ENCODE data around the gene ZNF205.

Gene ZNF205

DNA sequence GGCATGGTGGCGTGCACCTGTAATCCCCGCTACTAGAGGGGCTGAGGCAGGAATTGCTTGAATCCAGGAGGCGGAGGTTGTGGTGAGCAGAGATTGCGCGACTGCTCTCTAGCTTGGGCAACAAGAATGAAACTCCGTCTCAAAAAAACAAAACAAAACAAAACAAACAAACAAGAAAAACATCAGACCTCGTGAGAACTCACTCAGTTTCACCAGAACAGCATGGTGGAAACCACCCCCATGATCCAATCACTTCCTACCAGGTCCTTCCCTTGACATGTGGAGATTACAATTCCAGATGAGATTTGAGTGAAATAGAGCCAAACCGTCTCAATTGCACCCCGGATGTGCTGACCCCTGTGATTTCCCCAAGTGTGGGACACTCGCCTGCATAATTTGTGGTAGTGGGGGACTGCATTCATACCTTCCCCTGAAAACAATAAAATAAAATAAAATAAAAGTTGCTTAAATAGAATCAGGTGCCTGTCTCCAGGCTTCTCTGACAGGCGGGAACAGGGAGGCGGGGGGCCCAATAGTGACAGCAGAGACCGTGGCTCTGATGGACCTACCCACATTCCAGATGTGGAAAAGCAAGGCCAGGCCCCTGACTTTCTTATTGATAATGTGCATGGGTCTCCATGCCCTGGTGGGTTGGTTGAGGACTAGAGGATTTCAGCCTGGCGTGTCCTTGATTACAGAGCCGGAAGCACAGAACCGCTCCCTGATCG, 26.4 kb upstream of the ZNF205 start:
- DNase-seq = no peak

DNA sequence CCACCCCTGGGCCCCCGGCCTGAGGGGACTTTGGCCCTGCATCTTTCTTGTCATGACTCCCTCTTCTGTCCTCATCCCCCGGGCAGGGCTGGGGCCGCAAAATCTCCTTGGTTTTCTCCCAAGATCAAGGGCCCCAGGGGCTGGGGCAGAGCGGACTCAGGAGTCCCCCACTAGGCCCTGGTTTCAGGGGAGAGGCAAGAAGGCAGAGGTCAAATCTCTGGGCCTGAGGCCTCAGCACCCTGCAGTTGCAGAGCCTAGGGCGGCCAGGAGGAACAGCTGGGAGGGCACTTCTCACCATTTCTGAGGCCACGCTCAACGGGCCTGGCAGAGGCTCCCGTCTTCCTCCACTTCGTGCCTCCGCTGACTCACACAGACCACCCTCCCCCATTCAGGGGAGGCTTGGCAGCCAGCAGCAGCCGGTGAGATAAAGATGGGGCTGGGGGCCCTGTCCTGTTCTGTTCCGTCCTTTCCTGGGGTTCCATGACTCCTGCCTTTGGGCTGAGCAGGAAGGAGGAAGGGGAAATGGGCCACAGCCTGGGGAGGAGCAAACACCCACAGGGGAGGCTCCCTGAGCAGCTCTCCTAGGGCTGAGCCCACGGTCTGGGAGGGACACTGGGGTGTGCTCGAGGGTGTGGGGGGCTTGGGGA, 25.7 kb upstream of the ZNF205 start:
- no peak for DNase-seq

DNA sequence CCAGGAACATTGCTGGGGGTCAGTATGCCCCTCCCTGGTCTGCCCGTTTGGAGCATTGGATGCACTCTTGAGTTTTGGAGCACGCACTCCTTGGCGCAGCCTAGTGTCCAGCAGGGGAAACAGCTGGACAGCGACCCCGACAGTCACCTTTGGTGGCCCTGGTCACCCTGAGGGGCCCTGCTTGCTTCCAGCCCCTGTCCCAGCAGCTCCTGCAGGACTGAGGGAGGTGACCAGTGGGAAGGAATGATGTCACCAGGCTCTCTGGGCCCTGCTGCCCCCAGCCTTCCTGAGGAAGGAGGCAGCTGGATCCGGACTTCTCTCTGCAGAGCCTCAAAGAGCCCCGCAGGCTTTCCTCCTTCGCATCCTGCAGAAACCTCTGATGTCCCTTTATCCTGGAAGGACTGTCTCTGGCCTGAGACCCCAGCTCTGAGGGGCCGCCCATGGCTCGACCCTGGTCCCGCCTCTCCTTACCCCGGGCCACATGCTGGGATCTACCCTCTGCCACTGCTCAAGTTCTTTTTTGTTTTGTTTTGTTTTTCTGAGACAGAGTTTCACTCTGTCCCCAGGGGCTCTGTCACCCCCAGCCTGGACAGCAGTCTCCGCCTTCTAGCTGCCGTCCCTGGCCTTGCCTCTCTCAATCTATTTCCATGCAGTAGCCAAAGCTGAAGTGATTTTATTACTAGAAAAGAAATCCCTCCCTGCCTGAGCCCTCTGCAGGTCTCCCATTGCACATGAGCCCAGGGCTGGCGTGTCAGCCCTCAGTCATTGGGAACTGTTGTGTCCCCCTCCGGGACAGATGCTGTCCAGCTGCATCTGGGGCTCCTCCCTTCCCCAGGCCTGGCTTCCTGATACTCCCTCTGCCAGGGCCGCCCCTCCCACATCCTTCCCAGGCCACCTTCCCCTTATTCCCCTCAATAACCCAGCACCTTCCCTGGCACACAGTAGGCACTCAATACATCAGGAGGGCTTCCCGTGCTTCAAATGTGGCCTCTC, 24.8 kb upstream of the ZNF205 start:
- no peak for DNase-seq

DNA sequence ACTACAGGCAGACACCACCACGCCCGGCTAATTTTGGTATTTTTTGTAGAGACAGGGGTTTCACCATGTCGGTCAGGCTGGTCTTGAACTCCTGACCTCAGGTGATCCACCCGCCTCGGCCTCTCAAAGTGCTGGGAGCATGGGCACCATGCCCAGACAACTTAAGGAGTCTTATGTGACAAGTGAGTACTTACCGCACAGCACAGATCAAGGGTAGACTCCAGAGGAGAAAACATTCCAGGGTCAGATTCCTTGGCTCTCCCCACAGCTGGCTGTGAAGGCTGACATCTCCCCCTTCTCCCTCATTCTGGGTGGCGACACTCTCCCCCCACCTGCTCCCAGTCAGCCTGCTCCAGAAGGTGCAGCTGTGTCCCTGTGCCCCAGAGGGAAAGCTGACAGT, 23.9 kb upstream of the ZNF205 start:
- DNase-seq = no peak

DNA sequence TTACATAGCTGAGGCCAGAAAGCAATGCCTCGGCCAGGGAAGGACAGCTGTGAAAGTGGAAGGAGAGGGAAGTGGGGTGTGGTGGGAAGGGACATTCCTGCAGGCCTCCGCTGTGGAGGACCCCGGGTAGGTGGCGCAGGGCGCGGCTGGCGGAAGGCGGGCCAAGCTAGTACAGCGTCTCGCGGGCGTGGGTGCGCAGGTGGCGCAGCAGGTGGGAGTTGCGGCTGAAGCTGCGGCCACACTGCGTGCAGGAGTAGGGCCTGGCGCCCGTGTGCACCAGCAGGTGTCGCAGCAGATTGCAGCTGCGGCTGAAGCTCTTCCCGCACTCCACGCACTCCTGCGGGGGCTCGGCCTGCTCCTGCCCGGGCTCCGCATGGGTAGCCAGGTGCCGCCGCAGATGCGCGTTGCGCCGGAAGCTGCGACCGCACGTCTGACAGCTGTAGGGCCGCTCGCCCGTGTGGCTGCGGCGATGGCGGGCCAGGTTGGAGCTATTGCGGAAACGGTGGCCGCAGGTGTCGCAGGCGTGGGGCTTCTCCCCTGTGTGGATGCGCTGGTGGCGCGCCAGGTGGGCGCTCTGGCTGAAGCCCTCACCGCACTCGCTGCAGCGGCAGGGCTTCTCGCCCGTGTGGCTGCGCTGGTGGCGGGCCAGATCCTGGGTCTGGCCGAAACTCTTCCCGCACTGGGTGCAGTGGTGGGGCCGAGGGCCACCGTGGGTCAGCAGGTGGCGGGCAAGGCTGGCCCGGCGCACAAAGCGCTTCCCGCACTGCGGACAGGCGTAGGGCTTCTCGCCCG, 23.3 kb upstream of the ZNF205 start:
- DNase-seq = no peak

DNA sequence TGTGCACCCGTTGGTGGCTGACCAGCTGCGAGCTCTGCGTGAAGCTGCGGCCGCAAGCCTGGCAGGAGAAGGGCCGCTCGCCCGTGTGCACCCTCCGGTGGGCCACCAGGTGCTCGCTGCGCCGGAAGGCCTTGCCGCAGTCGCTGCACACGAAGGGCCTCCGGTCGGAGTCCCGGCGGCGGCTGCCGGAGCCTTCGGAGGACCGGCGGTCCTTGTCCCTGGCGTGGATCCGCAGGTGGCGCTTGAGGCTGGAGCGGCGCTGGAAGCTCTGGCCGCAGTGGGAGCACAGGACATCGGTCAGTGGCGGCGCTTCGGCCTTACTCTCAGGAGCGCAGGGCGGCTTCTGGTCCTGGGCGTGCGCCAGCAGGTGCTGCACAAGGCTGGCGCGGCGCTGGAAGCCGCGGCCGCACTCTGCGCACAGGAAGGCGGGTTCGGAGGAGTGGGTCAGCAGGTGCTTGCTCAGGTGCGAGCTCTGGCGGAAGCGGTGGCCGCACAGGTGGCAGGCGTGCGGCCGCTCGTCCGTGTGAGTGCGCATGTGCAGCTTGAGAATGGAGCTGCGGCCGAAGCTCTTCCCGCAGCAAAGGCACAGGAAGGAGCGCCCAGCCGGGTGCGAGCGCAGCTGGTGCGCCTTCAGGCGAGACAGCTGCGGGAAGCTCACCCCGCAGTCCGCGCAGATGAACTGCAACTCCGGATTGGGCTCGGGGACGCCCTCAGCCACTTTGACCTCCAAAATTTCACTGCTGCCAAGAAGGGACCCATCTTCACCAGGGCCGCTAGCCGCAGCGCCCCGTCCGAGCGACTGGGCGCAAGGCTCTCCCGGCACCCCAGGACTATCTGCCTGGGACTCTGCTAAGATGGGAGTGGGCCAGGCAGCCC, 22.4 kb upstream of the ZNF205 start:
- no peak for DNase-seq

DNA sequence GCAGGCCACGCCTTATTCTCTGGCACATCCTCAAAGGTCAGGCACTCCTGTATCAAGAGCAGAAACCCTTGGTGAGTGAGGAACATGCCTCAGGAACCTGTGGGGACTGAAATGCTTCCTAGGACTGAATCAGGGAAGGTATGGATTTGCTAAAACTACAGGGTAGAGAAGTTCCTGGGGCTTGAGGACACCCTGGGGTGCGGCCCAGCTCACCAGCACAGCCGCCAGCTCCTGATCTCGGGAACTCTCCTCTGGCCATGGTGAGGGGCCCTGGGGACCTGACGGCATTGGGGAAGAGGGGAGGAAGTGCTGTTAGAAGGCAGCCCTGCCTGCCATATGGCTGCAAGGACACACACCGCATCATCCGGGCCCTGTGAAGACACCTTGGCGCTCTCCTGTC, 20.8 kb upstream of the ZNF205 start:
- no peak for DNase-seq

DNA sequence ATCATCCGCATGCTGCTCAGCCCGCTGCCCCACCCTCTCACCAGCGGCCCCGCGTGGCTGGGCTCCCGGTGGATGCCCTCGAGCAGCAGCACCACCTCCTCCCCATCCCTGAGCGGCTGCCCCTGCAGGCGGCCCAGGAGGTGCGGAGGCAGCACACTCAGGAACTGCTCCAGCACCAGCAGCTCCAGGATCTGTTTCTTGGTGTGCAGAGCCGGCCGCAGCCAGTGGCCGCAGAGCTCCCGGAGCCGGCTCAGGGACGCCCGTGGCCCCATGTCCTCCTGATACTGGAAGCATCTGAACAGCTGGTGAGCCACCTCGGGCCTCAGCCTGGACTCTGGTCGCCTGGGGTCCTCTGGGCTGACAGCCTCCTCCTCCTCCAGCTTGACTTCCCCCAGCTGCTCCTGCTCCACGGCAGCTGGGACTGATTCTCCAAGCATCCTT, 19.9 kb upstream of the ZNF205 start:
- no peak for DNase-seq

DNA sequence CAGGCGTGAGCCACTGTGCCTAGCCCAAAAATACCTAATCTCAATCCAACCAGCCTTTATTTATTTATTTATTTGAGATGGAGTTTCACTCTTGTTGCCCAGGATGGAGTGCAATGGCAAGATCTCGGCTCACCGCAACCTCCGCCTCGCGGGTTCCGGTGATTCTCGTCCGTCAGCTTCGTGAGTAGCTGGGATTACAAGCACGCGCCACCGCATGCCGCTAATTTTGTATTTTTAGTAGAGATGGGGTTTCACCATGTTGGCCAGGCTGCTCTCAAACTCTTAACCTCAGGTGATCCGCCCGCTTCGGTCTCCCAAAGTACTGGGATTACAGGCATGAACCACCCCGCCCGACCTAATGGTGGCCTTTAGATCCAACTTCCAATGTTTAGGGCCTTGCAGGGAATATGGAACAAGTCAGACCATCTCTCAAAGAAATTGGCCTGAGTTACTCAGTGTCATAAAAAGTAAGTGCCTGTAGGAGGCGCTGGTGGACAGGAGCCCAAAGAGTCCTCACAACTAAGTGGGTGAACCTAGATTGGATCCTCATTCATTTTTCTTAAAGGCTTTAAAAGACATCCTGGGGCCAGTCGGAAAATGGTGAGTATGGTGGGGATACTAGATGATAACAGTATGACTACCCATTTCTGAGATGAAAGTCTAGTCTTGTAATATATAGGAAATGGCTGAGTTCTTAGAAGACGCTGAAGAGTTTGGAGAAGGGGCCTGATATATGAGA, 17.9 kb upstream of the ZNF205 start:
- DNase-seq = no peak

DNA sequence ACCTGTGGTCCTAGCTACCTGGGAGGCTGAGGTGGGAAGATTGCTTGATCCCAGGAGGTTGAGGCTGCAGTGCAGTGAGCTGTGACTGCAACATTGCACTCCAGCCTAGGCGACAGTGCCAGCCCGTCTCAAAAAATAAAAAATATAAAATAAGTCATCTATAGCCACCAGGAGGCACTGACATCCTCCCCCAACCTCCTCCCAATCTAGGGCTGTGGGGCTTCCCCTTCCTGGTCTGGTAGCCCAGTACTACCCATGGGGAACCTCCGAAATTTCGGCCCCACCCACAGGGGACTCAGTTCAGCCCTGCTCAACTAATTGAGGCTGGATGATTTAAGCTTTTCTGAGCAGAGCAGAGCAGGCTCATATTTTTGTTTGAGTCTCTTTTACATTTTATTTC, 16.5 kb upstream of the ZNF205 start:
- peak in 2 of 4 experiments; percentile 16 to 21 for DNase-seq

DNA sequence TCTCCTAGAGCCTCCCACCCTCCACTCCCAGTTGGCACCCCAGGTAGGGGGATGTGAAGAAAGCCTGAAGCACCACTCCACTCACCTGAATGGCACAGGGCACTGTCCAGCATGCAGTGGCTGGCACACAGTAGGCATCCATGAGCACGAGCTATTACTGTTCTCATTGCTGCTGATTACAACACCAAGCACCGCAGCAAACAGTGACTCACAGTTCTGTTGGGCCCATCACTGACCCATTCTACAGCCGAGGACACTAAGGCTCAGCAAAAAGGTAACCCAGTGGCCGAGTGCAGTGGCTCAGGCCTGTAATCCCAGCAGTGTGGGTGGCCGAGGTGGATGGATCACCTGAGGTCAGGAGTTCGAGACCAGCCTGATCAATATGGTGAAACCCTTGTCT, 16.0 kb upstream of the ZNF205 start:
- no peak for DNase-seq

DNA sequence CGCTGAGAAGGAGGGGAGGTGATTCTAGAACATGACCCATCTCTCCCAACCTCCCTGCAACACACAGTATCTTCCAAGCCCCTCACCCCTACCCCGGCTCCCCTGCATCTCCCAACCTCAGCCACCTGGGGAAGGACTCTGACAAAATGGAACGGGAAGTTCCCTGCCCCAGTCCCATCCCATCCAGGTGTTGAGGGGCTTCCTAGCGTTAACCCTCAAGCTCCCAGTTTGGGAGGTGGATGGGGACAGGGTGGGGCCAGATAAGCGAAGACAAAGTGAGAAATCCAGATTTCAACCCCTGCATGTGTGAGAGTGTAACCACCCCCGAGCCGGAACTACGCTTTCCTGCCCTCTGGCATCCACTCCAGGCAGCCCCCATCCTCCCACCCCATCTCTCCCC, 15.1 kb upstream of the ZNF205 start:
- DNase-seq = no peak

DNA sequence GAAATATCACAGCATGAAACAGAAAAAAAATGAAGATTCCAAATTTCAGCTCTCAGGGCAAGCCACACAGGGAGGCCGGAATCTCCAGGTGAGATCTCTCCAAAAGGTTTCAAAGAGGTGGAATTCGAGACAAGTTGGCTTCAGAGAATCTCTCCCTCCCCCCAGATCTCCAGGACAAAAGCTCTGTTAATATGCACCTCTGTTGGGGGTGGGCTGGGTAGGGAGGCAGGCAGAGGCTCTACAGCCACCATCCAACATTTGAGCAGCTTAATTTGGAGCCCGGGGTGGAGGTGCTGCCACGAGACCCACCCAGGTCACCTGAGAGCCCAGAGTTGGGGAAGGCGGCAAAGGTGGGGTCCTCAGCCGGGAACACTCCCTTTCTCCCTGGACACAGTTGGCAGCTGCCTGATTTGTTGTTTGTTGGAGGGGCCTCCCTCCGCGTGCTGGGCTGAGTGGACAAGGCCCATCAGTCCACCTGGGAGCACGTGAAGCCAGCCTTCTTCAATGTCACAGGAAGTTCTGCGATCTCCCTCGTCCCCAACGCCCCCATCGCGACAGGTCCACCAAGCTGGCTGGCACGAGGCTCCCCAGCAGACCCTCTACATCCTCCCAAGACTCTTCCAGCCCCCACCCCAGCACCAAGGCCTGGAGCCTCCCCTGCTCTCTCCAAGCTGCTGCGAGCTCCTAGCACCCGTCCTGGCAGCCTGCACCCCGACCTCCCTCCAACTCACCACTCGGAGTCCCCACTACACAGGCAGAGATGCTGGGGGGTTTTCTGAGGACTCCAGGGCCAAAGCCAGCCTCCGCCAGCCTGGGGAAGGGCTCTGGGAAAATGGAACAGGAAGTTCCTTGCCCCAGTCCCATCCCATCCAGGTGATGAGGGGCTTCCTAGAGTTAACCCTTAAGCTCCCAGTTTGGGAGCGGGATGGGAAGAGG, 13.7 kb upstream of the ZNF205 start, which contains the start of gene ZSCAN10:
TSS of gene ZSCAN10 (minus strand) at position 836 of the 936 bp plus-strand sequence. CDS start 6,357 bp downstream, outside the sequence.
- no peak for DNase-seq

DNA sequence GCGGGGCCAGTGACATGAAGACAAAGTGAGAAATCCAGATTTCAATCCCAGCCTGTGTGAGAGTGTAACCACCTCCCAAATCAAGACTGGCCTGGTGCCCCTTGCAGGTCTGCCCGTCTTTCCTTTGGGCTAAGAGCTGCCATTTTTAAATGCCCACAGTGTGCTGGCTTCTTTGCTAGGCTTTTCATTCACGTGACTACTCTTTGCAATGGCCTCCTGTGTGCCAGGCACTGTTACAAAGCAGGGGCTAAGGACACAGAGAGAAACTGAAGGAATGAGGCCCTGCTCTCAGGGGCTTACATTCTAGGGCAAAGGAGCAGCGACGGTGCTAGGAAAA, 13.0 kb upstream of the ZNF205 start:
- DNase-seq = no peak

DNA sequence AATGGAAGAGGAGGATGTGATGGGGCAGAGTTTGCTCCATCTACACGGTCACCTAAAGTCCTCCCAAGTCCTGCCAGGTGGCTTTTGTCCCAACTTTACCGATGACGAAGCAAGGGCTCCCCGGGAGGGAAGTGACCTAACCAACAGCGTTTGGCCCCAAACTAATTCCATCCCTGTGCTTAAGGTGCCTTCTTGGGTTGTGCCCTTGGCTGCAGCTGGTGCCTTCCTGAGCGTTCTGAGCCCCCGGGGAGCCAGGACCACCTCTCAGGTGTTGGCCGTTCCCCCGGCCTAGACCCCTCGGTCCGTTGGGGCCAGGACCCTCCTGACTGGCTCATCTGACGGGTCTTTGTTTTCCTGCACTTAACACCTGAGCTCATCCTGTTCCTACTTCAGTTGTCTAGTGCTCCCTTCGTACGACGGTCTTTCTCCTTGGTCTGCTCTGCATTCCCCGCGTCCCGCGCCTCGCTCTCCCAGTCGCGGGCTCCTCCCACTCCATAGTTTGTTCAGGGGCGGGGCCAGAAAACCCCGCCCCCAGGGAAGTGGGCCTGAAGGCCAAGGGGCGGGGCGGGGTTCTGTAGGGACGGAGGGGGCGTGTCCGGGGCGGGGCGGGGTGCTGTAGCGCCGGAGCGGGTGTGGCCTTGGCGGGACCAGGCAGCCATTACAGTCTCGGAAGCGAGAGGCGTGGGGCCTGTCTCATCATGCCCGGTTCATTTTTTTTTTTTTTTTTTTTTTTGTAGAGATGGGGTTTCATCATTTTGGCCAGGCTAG, 12.5 kb upstream of the ZNF205 start:
- peak; percentile 64 to 87 (median 79) for DNase-seq

DNA sequence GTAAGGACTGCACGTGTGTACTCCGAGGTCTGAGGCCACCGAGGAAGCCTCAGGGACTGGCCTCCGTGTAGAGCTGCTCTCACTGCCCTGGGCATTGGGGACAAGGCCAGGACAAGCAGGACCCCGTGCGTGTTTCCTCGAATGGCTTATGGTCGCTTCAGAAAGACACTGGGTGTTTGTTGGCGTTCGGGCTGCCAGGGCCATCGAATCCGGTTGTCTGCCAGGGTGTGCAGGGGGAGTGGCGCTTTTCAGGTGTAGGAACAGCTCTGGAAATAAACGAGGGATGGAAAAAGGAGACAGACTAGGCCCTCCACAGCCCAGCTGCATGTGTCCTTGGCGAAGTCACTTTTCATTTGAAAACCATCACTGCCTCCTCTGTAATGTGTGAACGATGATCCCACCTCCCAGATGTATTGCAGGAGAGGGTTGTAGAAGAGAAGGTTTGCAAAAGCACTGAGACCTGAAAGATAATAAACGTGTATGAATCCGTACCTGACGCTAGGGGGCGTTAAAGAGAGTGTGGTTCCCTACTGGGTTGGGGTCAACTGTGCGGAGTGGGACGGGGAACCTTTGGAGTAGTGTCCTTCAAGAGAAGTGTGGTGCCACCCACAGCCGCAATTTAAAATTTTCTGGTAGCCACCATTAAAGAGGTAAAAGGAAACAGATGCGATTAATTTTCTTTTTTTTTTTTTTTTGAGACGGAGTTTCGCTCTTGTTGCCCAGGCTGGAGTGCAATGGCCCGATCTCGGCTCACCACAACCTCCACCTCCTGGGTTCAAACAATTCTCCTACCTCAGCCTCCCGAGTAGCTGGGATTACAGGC, 11.2 kb upstream of the ZNF205 start:
- DNase-seq = peak in 2 of 4 experiments; percentile 5 to 19

DNA sequence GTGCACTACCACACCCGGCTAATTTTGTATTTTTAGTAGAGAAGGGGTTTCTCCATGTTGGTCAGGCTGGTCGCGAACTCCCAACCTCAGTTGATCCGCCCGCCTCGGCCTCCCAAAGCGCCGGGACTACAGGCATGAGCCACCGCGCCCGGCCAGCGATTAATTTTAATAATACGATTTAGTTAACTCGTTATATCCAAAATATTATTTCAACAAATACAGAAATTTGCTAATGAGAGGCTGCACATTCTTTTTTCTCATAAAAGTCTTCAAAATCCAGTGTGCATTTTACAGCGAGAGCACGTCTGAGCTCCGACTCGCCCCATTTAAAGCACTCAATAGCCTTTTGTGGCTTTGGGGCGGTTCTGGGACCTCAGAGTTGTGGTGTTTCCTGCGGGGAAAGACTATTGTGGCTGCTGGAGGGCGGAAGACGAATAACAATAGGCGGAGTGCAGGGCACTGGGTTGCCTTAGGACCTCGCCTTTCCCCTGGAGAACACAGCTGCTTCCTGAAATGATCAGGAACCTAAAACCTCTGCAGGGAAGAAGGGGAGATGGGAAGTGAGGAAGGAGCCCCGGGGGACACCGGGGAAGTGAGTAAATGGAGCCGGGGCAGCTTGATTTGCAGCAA, 10.4 kb upstream of the ZNF205 start:
- DNase-seq = peak in 1 of 4 experiments; percentile 22
